ENCODE results near the gene TMPO. TPM values are rescaled to one million over a fixed set of nuclear protein-coding genes. Genes with fewer than 3 reads are reported as not detected.
A peak's percentile ranks its signal among the peaks of the same experiment; 100 is the strongest.
"Not testable (repeated sequence)": the region's sequence is repeated elsewhere in the genome, so short reads cannot be mapped to it uniquely, and the experiment has no call there.

TMPO gene
- total and polyA plus RNA-seq, 4 donors, result 10.9 to 175 (median 43.9) TPM

GRCh38 chr12:98594050-98594835 is 78.9 kb downstream of the TMPO start:
- H3K27ac ChIP-seq (ENCODE audit: low read depth in 1 of 2, low read length in 2 of 2), result peak overlapping the region; percentile 95 to 98
- H3K27me3 ChIP-seq (ENCODE audit: control insufficient read depth in 4 of 4, insufficient read depth in 4 of 4, low read length in 3 of 4), result no peaks in the 10 kb centered on the region
- H3K9ac ChIP-seq (ENCODE audit: low read depth in 1 of 2, low read length in 2 of 2), result peak overlapping the region; percentile 84 to 95
- peak; percentile 25 to 50 for TF ChIP-seq RXRA (IDR thresholded peaks at IDR 0.05)
- no peak for TF ChIP-seq SP1 (IDR thresholded peaks at IDR 0.05)
- TF ChIP-seq MAX (IDR thresholded peaks at IDR 0.05), result no peak
- no peak for TF ChIP-seq TAF1 (conservative IDR thresholded peaks at IDR 0.05)
- peaks cover 0 to 14% (median 7%) of the 10 kb centered on the region in 4 donors for H3K4me1 ChIP-seq (ENCODE audit: control insufficient read depth in 4 of 4, insufficient read depth in 4 of 4, low read length in 3 of 4)
- peak; percentile 66 for DNase-seq (ENCODE audit: low spot score)
- WGBS, result under 1% methylated on average over 35 of the region's 35 CpGs
- H3K36me3 ChIP-seq (ENCODE audit: control insufficient read depth in 4 of 4, insufficient read depth in 3 of 4, low read depth in 1 of 4, low read length in 3 of 4), result peaks cover 4 to 27% (median 18%) of the 10 kb centered on the region in 4 donors
- H3K9me3 ChIP-seq (ENCODE audit: control insufficient read depth in 4 of 4, low read length in 3 of 4), result no peaks in the 10 kb centered on the region
- peak overlapping the region; percentile 89 to 98 (median 94) for H3K4me3 ChIP-seq (ENCODE audit: low read depth in 1 of 3, low read length in 3 of 3)

- Histone ChIP-seq H3K4me1 (ENCODE audit: control insufficient read depth in 4 of 4, insufficient read depth in 4 of 4, low read length in 3 of 4) (peaks cover 0 to 14% (median 7%) of the 10 kb centered on the region in 4 donors), H3K9ac (ENCODE audit: low read depth in 1 of 2, low read length in 2 of 2) (peak overlapping the region in 1 of 2 donors; percentile 84)
Observed at GRCh38 chr12:98595243-98595988, 80.0 kb downstream of the TMPO start.

GRCh38 chr12:98597313-98597712 is 81.9 kb downstream of the TMPO start:
- not testable (repeated sequence) for H3K4me3 ChIP-seq (ENCODE audit: low read depth in 1 of 3, low read length in 3 of 3); DNase-seq (ENCODE audit: low spot score); H3K27ac ChIP-seq (ENCODE audit: low read depth in 1 of 2, low read length in 2 of 2); H3K27me3 ChIP-seq (ENCODE audit: control insufficient read depth in 4 of 4, insufficient read depth in 4 of 4, low read length in 3 of 4); H3K9me3 ChIP-seq (ENCODE audit: control insufficient read depth in 4 of 4, low read length in 3 of 4); H3K9ac ChIP-seq (ENCODE audit: low read depth in 1 of 2, low read length in 2 of 2)
- WGBS, result 93% methylated on average over 5 of the region's 5 CpGs
- H3K4me1 ChIP-seq (ENCODE audit: control insufficient read depth in 4 of 4, insufficient read depth in 4 of 4, low read length in 3 of 4), result peaks cover 0 to 14% (median 7%) of the 10 kb centered on the region in 4 donors
- H3K36me3 ChIP-seq (ENCODE audit: control insufficient read depth in 4 of 4, insufficient read depth in 3 of 4, low read depth in 1 of 4, low read length in 3 of 4), result peaks cover 10 to 55% (median 46%) of the 10 kb centered on the region in 4 donors

More at GRCh38 chr12:98595243-98595988, 80.0 kb downstream of the TMPO start:
- no peak for DNase-seq (ENCODE audit: low spot score)
- Histone ChIP-seq H3K4me3 (ENCODE audit: low read depth in 1 of 3, low read length in 3 of 3) (peak overlapping the region; percentile 15 to 98 (median 89)), H3K9me3 (ENCODE audit: control insufficient read depth in 4 of 4, low read length in 3 of 4) (no peaks in the 10 kb centered on the region), H3K27me3 (ENCODE audit: control insufficient read depth in 4 of 4, insufficient read depth in 4 of 4, low read length in 3 of 4) (no peaks in the 10 kb centered on the region), H3K27ac (ENCODE audit: low read depth in 1 of 2, low read length in 2 of 2) (peak overlapping the region in 1 of 2 donors; percentile 98), H3K36me3 (ENCODE audit: control insufficient read depth in 4 of 4, insufficient read depth in 3 of 4, low read depth in 1 of 4, low read length in 3 of 4) (peaks cover 6 to 37% (median 28%) of the 10 kb centered on the region in 4 donors)
- TF ChIP-seq JUND (IDR thresholded peaks at IDR 0.05) (peak; percentile 54 to 65), FOXA2 (IDR thresholded peaks at IDR 0.05) (no peak), ATF3 (IDR thresholded peaks at IDR 0.05) (peak; percentile 22)
- 64% methylated on average over 3 of the region's 3 CpGs for WGBS

Small RNA genes lying within 50 kb of the gene (small RNA-seq; reads per million reads assigned to genes)
- gene SNORA53, result 12.7 reads per million, percentile 95 among the genes with 10 or more reads in this experiment

Other genes with a start within 250 kb of the TMPO start
- 100 to 1,000 TPM; 223 to 400 TPM for gene SLC25A3, start 78.1 kb downstream of the TMPO start, total RNA-seq
- 100 to 1,000 TPM; 285 to 300 TPM for gene SLC25A3, start 78.1 kb downstream of the TMPO start, polyA plus RNA-seq
- gene IKBIP, start 129.2 kb downstream of the TMPO start, total RNA-seq, result 10 to 100 TPM in 1 of 2 donors, 1 to 10 TPM in 1; 5.4 to 10.5 TPM
- 1 to 10 TPM; 4.7 to 7.1 TPM for gene IKBIP, start 129.2 kb downstream of the TMPO start, polyA plus RNA-seq
- 10 to 100 TPM; 10.4 to 11.6 TPM for gene APAF1, start 129.7 kb downstream of the TMPO start, total RNA-seq
- 1 to 10 TPM; 1.9 to 2.8 TPM for gene APAF1, start 129.7 kb downstream of the TMPO start, polyA plus RNA-seq